Measurements from ENCODE around the gene GATAD2A. TPM values are rescaled to one million over a fixed set of nuclear protein-coding genes. Genes with fewer than 3 reads are reported as not detected.
"Not testable (repeated sequence)": the region's sequence is repeated elsewhere in the genome, so short reads cannot be mapped to it uniquely, and the experiment has no call there.

GATAD2A gene
- total and polyA plus RNA-seq, 4 experiments from 2014 or later: 3.8 to 108 (median 65.6) TPM

GRCh38 chr19:19471682-19472081 is 66.2 kb downstream of the GATAD2A start:
- H3K4me1 ChIP-seq (ENCODE audit: insufficient read depth, low read length): peaks cover 63% of the 10 kb centered on the region
- Mint-ChIP-seq H3K36me3 (peaks cover 29 to 45% of the 10 kb centered on the region in 2 donors), H3K27ac (peak overlapping the region; percentile 77 to 94 (median 89)), H3K27me3 (no peaks in the 10 kb centered on the region), H3K4me3 (peak overlapping the region in 7 of 8 donors; percentile 21 to 79 (median 75)), H3K9me3 (peaks cover 0 to 16% (median 12%) of the 10 kb centered on the region in 8 donors), H3K4me1 (peaks cover 53 to 77% (median 64%) of the 10 kb centered on the region in 4 donors)
- no peaks in the 10 kb centered on the region for H3K27me3 ChIP-seq (ENCODE audit: insufficient read depth, low read length)
- intact Hi-C loops (cut with micrococcal nuclease): no loop called here
- no peak for DNase-seq
- H3K36me3 ChIP-seq (ENCODE audit: insufficient read depth, low read length): peaks cover 23% of the 10 kb centered on the region
- POLR2A ChIA-PET (ENCODE audit: partially characterized antibody): interaction anchor here (1.0 to 2.1 kb wide), 3 partner anchors 12 to 107 kb away, joined by 3 to 16 read pairs (median 4); partner anchors contain the start of gene GATAD2A
- peaks cover 5 to 10% of the 10 kb centered on the region in 2 donors for H3K9me3 ChIP-seq (ENCODE audit: control insufficient read depth in 1 of 2, low read length in 2 of 2)
- peak overlapping the region; percentile 8 for H3K27ac ChIP-seq (ENCODE audit: low read depth, low read length)
- H3K4me3 ChIP-seq (ENCODE audit: low read length in 2 of 2): no peak overlapping the region
- CTCF ChIA-PET (ENCODE audit: partially characterized antibody): interaction anchor here (1.4 to 1.6 kb wide), 2 partner anchors 18 to 105 kb away, joined by 7 to 9 read pairs; no protein-coding TSS in a partner anchor

GRCh38 chr19:19472106-19472505 is 66.6 kb downstream of the GATAD2A start:
- peak overlapping the region; percentile 8 for H3K27ac ChIP-seq (ENCODE audit: low read depth, low read length)
- H3K4me3 Mint-ChIP-seq: peak overlapping the region; percentile 21 to 79 (median 72)

GRCh38 chr19:19475015-19475765 is 69.7 kb downstream of the GATAD2A start:
- peaks cover 97% of the 10 kb centered on the region for H3K4me1 ChIP-seq (ENCODE audit: insufficient read depth, low read length)
- H3K27me3 ChIP-seq (ENCODE audit: insufficient read depth, low read length): no peaks in the 10 kb centered on the region
- intact Hi-C loops (cut with micrococcal nuclease): loop anchor here (2.0 kb wide), 1 partner anchor 14 kb away; no protein-coding TSS in a partner anchor
- CTCF ChIA-PET (ENCODE audit: partially characterized antibody): interaction anchor here (0.6 to 2.5 kb wide), 9 partner anchors 13 to 110 kb away, joined by 3 to 9 read pairs (median 4); partner anchors contain the start of gene GATAD2A
- H3K9me3 ChIP-seq (ENCODE audit: control insufficient read depth in 1 of 2, low read length in 2 of 2): no peaks in the 10 kb centered on the region
- H3K27ac ChIP-seq (ENCODE audit: low read depth, low read length): peak overlapping the region; percentile 43
- Mint-ChIP-seq H3K27me3 (no peaks in the 10 kb centered on the region), H3K36me3 (peaks cover 14 to 43% of the 10 kb centered on the region in 2 donors), H3K4me3 (peak overlapping the region; percentile 2 to 82 (median 60)), H3K4me1 (peaks cover 63 to 95% (median 81%) of the 10 kb centered on the region in 4 donors), H3K9me3 (no peaks in the 10 kb centered on the region), H3K27ac (peak overlapping the region; percentile 85 to 95 (median 91))
- POLR2A ChIA-PET (ENCODE audit: partially characterized antibody): interaction anchor here (0.9 to 2.8 kb wide), 5 partner anchors 14 to 90 kb away, joined by 3 to 18 read pairs (median 7); partner anchors contain the start of gene GATAD2A
- no peak for DNase-seq
- peaks cover 16% of the 10 kb centered on the region for H3K36me3 ChIP-seq (ENCODE audit: insufficient read depth, low read length)
- H3K4me3 ChIP-seq (ENCODE audit: low read length in 2 of 2): no peak overlapping the region

More at GRCh38 chr19:19472106-19472505, 66.6 kb downstream of the GATAD2A start:
- Mint-ChIP-seq H3K9me3 (peaks cover 0 to 16% (median 12%) of the 10 kb centered on the region in 8 donors), H3K4me1 (peaks cover 58 to 79% (median 67%) of the 10 kb centered on the region in 4 donors), H3K27ac (peak overlapping the region; percentile 77 to 94 (median 88)), H3K36me3 (peaks cover 25 to 45% of the 10 kb centered on the region in 2 donors)
- peaks cover 67% of the 10 kb centered on the region for H3K4me1 ChIP-seq (ENCODE audit: insufficient read depth, low read length)
- peaks cover 21% of the 10 kb centered on the region for H3K36me3 ChIP-seq (ENCODE audit: insufficient read depth, low read length)
- H3K4me3 ChIP-seq (ENCODE audit: low read length in 2 of 2); H3K27me3 ChIP-seq (ENCODE audit: insufficient read depth, low read length); H3K27me3 Mint-ChIP-seq; intact Hi-C loops (cut with micrococcal nuclease): not testable (repeated sequence)
- H3K9me3 ChIP-seq (ENCODE audit: control insufficient read depth in 1 of 2, low read length in 2 of 2): peaks cover 5 to 10% of the 10 kb centered on the region in 2 donors
- peak in 3 of 5 donors; percentile 18 to 41 (median 38) for DNase-seq
- ChIA-PET CTCF (ENCODE audit: partially characterized antibody) (interaction anchor here (1.4 to 1.6 kb wide), 2 partner anchors 18 to 106 kb away, joined by 7 to 9 read pairs; no protein-coding TSS in a partner anchor), POLR2A (ENCODE audit: partially characterized antibody) (interaction anchor here (0.9 to 2.1 kb wide), 5 partner anchors 9 to 107 kb away, joined by 3 to 16 read pairs (median 4); partner anchors contain the start of gene GATAD2A)

GRCh38 chr19:19475849-19476828 is 70.7 kb downstream of the GATAD2A start:
- peaks cover 15 to 40% of the 10 kb centered on the region in 2 donors for H3K36me3 Mint-ChIP-seq
- H3K9me3 Mint-ChIP-seq: no peaks in the 10 kb centered on the region
- peaks cover 57 to 95% (median 81%) of the 10 kb centered on the region in 4 donors for H3K4me1 Mint-ChIP-seq
- Histone ChIP-seq H3K27me3 (ENCODE audit: insufficient read depth, low read length) (no peaks in the 10 kb centered on the region), H3K4me3 (ENCODE audit: low read length in 2 of 2) (no peak overlapping the region), H3K36me3 (ENCODE audit: insufficient read depth, low read length) (peaks cover 24% of the 10 kb centered on the region), H3K9me3 (ENCODE audit: control insufficient read depth in 1 of 2, low read length in 2 of 2) (no peaks in the 10 kb centered on the region), H3K4me1 (ENCODE audit: insufficient read depth, low read length) (peaks cover 99% of the 10 kb centered on the region), H3K27ac (ENCODE audit: low read depth, low read length) (peak overlapping the region; percentile 43)
- ChIA-PET CTCF (ENCODE audit: partially characterized antibody) (interaction anchor here (0.6 to 2.5 kb wide), 11 partner anchors 9 to 111 kb away, joined by 3 to 9 read pairs (median 4); partner anchors contain the start of gene GATAD2A), POLR2A (ENCODE audit: partially characterized antibody) (interaction anchor here (0.9 to 2.8 kb wide), 5 partner anchors 13 to 91 kb away, joined by 3 to 18 read pairs (median 7); partner anchors contain the start of gene GATAD2A)
- H3K4me3 Mint-ChIP-seq: peak overlapping the region in 7 of 8 donors; percentile 40 to 82 (median 60)
- peak in 2 of 5 donors; percentile 12 to 23 for DNase-seq
- intact Hi-C loops (cut with micrococcal nuclease): loop anchor here (2.0 kb wide), 1 partner anchor 15 kb away; no protein-coding TSS in a partner anchor
- no peaks in the 10 kb centered on the region for H3K27me3 Mint-ChIP-seq
- H3K27ac Mint-ChIP-seq: peak overlapping the region; percentile 85 to 95 (median 88)

DNA sequence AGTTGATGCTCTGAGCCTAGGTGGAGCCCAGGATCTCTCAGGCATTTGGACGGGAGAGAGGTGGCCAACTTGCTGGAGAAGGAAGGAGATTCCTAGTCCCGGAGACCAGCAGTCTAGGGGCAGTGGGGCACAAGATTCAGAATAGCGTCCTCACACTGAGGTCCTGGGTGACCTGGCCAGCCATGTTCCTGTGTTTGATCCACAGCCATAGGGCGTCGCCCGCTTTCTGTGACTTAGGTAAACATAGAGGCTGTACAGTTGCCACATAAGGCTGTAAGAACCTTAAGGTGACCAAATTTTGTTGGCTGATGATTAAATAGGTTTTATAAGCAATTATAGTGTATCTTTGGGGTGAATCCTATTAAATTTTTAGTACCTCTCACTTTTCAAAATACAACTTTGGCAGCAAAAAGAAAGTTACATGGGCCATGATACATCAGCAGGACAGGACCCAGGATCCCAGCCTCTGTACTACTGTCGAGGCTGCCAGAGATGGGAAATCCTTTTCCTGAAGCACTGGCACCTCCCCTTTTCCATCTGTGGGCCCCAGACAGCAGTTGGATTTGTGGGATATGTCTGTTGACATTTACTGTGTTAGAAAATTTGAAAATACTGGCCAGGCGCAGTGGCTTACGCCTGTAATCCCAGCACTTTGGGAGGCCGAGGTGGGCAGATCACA is 72.4 kb downstream of the GATAD2A start:
- H3K36me3 Mint-ChIP-seq: peaks cover 11 to 36% of the 10 kb centered on the region in 2 donors
- H3K9me3 ChIP-seq (ENCODE audit: control insufficient read depth in 1 of 2, low read length in 2 of 2): no peaks in the 10 kb centered on the region
- DNase-seq: no peak
- H3K9me3 Mint-ChIP-seq: no peaks in the 10 kb centered on the region
- intact Hi-C loops (cut with micrococcal nuclease): no loop called here
- H3K27me3 Mint-ChIP-seq: no peaks in the 10 kb centered on the region
- H3K4me3 ChIP-seq (ENCODE audit: low read length in 2 of 2): no peak overlapping the region
- H3K36me3 ChIP-seq (ENCODE audit: insufficient read depth, low read length): peaks cover 19% of the 10 kb centered on the region
- H3K27ac ChIP-seq (ENCODE audit: low read depth, low read length): no peak overlapping the region
- peaks cover 87% of the 10 kb centered on the region for H3K4me1 ChIP-seq (ENCODE audit: insufficient read depth, low read length)
- peak overlapping the region; percentile 63 to 90 (median 88) for H3K27ac Mint-ChIP-seq
- H3K4me3 Mint-ChIP-seq: peak overlapping the region in 3 of 8 donors; percentile 28 to 35 (median 35)
- peaks cover 48 to 86% (median 72%) of the 10 kb centered on the region in 4 donors for H3K4me1 Mint-ChIP-seq
- no peaks in the 10 kb centered on the region for H3K27me3 ChIP-seq (ENCODE audit: insufficient read depth, low read length)
- ChIA-PET CTCF (ENCODE audit: partially characterized antibody) (interaction anchor here (1.3 to 2.5 kb wide), 3 partner anchors 13 to 111 kb away, joined by 4 to 9 read pairs (median 8); no protein-coding TSS in a partner anchor), POLR2A (ENCODE audit: partially characterized antibody) (interaction anchor here (0.7 to 1.1 kb wide), 2 partner anchors 10 to 93 kb away, joined by 3 to 5 read pairs; no protein-coding TSS in a partner anchor)

DNA sequence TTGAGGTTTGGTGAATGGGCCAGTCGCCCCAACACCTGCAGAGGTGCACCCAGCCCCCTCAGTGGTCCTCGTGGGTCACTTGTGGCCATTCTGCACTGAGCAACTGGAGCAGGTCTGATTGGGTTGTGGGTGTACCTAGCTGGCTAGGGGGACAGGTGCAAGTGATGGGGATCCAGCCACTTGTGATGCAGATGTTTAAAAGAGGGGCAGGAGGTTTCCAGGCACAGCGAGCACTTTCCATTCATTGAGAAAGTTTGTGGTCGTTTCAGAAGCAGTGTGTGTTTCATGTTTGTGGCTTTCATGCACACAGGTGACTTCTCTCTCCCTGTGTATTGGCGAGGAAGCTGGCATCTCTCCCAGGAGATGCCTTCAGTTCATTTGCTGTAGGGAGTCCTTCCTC is 75.2 kb downstream of the GATAD2A start:
- intact Hi-C loops (cut with micrococcal nuclease): no loop called here
- Mint-ChIP-seq H3K4me1 (peaks cover 31 to 81% (median 57%) of the 10 kb centered on the region in 4 donors), H3K36me3 (peaks cover 11 to 40% of the 10 kb centered on the region in 2 donors), H3K27me3 (no peaks in the 10 kb centered on the region), H3K4me3 (no peak overlapping the region), H3K27ac (peak overlapping the region in 6 of 7 donors; percentile 49 to 85 (median 72)), H3K9me3 (no peaks in the 10 kb centered on the region)
- DNase-seq: no peak
- ChIA-PET POLR2A (ENCODE audit: partially characterized antibody) (interaction anchor here (2.0 kb wide), 1 partner anchor 75 kb away, joined by 7 read pairs; the partner anchor contains the start of gene GATAD2A), CTCF (ENCODE audit: partially characterized antibody) (interaction anchor here (0.8 to 1.9 kb wide), 4 partner anchors 10 to 66 kb away, joined by 3 to 8 read pairs (median 4); no protein-coding TSS in a partner anchor)
- Histone ChIP-seq H3K4me1 (ENCODE audit: insufficient read depth, low read length) (peaks cover 65% of the 10 kb centered on the region), H3K27me3 (ENCODE audit: insufficient read depth, low read length) (no peaks in the 10 kb centered on the region), H3K4me3 (ENCODE audit: low read length in 2 of 2) (no peak overlapping the region), H3K27ac (ENCODE audit: low read depth, low read length) (no peak overlapping the region), H3K9me3 (ENCODE audit: control insufficient read depth in 1 of 2, low read length in 2 of 2) (no peaks in the 10 kb centered on the region), H3K36me3 (ENCODE audit: insufficient read depth, low read length) (peaks cover 15% of the 10 kb centered on the region)
